K562 (cell line): ENCODE results near the gene POPDC2.
"Not testable (repeated sequence)": the region's sequence is repeated elsewhere in the genome, so short reads cannot be mapped to it uniquely, and the experiment has no call there.

ENCODE experiments used
- CREM ChIP-seq: IDR thresholded peaks from 2 replicates; pipeline ENCODE4 v1.6.1; 2014; ENCODE audit warnings: antibody characterized with exemption, low read depth
- CTCF ChIP-seq, 3 experiments: IDR thresholded peaks in 2 of 3; conservative IDR thresholded peaks in 1 of 3; 2 replicates each; pipeline ENCODE4 v1.5.1; 2011 to 2012; ENCODE audit warnings: low read length in 3 of 3, mild to moderate bottlenecking in 3 of 3, control low read depth in 2 of 3, improper control_type of control experiment in 1 of 3, inconsistent platforms in 1 of 3, low read depth in 1 of 3, mixed read lengths in 1 of 3, moderate library complexity in 1 of 3; ENCODE audit not compliant: insufficient read depth in 2 of 3
- EP300 ChIP-seq: IDR thresholded peaks from 2 replicates; pipeline ENCODE4 v1.6.1; 2012; ENCODE audit warnings: low read length, improper control_type of control experiment
- MAFK ChIP-seq: IDR thresholded peaks from 2 replicates; pipeline ENCODE4 v1.6.1; 2011; ENCODE audit warnings: low read length, improper control_type of control experiment
- POLR2AphosphoS2 ChIP-seq: IDR thresholded peaks from 2 replicates; pipeline ENCODE4 v1.6.1; 2012; ENCODE audit warnings: low read length, improper control_type of control experiment
- POLR2AphosphoS5 ChIP-seq: IDR thresholded peaks from 2 replicates; pipeline ENCODE4 v1.6.1; 2011; ENCODE audit warnings: mild to moderate bottlenecking, low read depth, low read length, moderate library complexity; ENCODE audit not compliant: control insufficient read depth, insufficient read depth
- RFX5 ChIP-seq: IDR thresholded peaks from 2 replicates; pipeline ENCODE4 v1.6.1; 2011; ENCODE audit warnings: low read depth, mild to moderate bottlenecking, improper control_type of control experiment, low read length
- SP2 ChIP-seq: IDR thresholded peaks from 2 replicates; pipeline ENCODE4 v1.6.1; 2011; ENCODE audit warnings: mild to moderate bottlenecking, low read depth, low read length, moderate library complexity; ENCODE audit not compliant: poor library complexity, severe bottlenecking; ENCODE audit errors: extremely low read depth
- SREBF2 ChIP-seq: sonication (generic); formaldehyde crosslinking; IDR thresholded peaks from 2 replicates; pipeline ENCODE4 v1.4.0; 2020; ENCODE audit warnings: mild to moderate bottlenecking, missing genetic modification reagents
- TBP ChIP-seq: optimal IDR thresholded peaks from 2 replicates; pipeline ENCODE3; 2011; ENCODE audit warnings: low read depth, low read length, improper control_type of control experiment
- THRA ChIP-seq: fragments of 450-650 bp; IDR thresholded peaks from 2 replicates; pipeline ENCODE4 v1.6.1; 2017; ENCODE audit warnings: mild to moderate bottlenecking, moderate library complexity
- ZZZ3 ChIP-seq: fragments of 450-650 bp; IDR thresholded peaks from 2 replicates; pipeline ENCODE4 v1.6.1; 2016; ENCODE audit warnings: antibody characterized with exemption, mild to moderate bottlenecking, moderate library complexity

- not testable (repeated sequence) for TF ChIP-seq MAFK; CTCF (IDR thresholded peaks at IDR 0.05 in 2 of 3, conservative IDR thresholded peaks at IDR 0.05 in 1 of 3; ENCODE audit: insufficient read depth in 2 of 3, low read depth in 1 of 3, low read length in 3 of 3); SREBF2 (CRISPR knock-in tag); SP2; POLR2AphosphoS2; THRA; EP300; ZZZ3; TBP; POLR2AphosphoS5; CREM; RFX5
These were observed 17.8 kb upstream of the POPDC2 start for GRCh38 chr3:119678209-119678608.
